CD4-positive, alpha-beta T cell (primary cell): ENCODE results near the gene DBX2. TPM values are rescaled to one million over a fixed set of nuclear protein-coding genes. Genes with fewer than 3 reads are reported as not detected.

Experiments used
- ATAC-seq: fragments of 200-7000 bp; cut with Tn5 transposase; one replicate; pipeline ENCODE4 v1.10.0; 2022; ENCODE audit warnings: mild to moderate bottlenecking; ENCODE audit not compliant: poor library complexity
- CTCF ChIA-PET: fragments of 350-600 bp; sonication (Branson Sonifier 250); formaldehyde crosslinking; loops from one replicate; lab custom pipeline; 2021; ENCODE audit warnings: antibody characterized with exemption, inconsistent platforms; lab: Charles Lee
- POLR2A ChIA-PET: fragments of 350-600 bp; sonication (Branson Sonifier 250); formaldehyde crosslinking; loops from one replicate; lab custom pipeline; 2021; ENCODE audit warnings: antibody characterized with exemption, inconsistent platforms; lab: Charles Lee
- DNase-seq, 14 experiments: peaks; one replicate each; pipeline ENCODE4 v3.0.0-alpha.2; 2013 to 2020; ENCODE audit warnings: mixed read lengths in 2 of 14
- H3K27ac ChIP-seq, 2 donors: one replicate each; pipeline versions ENCODE4 v1.5.1 to v1.7.0; 2013; ENCODE audit warnings: low read length in 2 of 2, low read depth in 1 of 2, mild to moderate bottlenecking in 1 of 2
- H3K27me3 ChIP-seq, 2 experiments: 1 replicate in 1 of 2; 2 replicates in 1 of 2; pipeline versions ENCODE4 v1.6.1 to v1.7.0; 2013; ENCODE audit warnings: low read length in 2 of 2, control low read depth in 1 of 2, mild to moderate bottlenecking in 1 of 2, moderate library complexity in 1 of 2; ENCODE audit not compliant: insufficient read depth in 2 of 2, control insufficient read depth in 1 of 2
- H3K36me3 ChIP-seq: one replicate; pipeline ENCODE4 v1.6.1; 2013; ENCODE audit warnings: low read length, control low read depth; ENCODE audit not compliant: insufficient read depth
- H3K4me1 ChIP-seq: one replicate; pipeline ENCODE4 v1.6.1; 2013; ENCODE audit warnings: low read length, control low read depth; ENCODE audit not compliant: insufficient read depth
- H3K4me3 ChIP-seq: one replicate; pipeline ENCODE4 v1.5.1; 2013; ENCODE audit warnings: mild to moderate bottlenecking, low read length, moderate library complexity
- H3K9me3 ChIP-seq, 2 experiments: 1 replicate in 1 of 2; 2 replicates in 1 of 2; pipeline versions ENCODE4 v1.6.1 to v1.7.0; 2013; ENCODE audit warnings: low read length in 2 of 2, mild to moderate bottlenecking in 2 of 2, control low read depth in 1 of 2, moderate library complexity in 1 of 2; ENCODE audit not compliant: control insufficient read depth in 1 of 2, insufficient read depth in 1 of 2
- H3K27ac Mint-ChIP-seq: one replicate; pipeline ENCODE4 v1.8.0; 2020; ENCODE audit warnings: mixed read lengths
- H3K27me3 Mint-ChIP-seq: one replicate; pipeline ENCODE4 v1.8.0; 2021; ENCODE audit warnings: mixed read lengths
- H3K36me3 Mint-ChIP-seq: one replicate; pipeline ENCODE4 v1.8.0; 2021; ENCODE audit warnings: low read depth, mixed read lengths
- H3K4me1 Mint-ChIP-seq: one replicate; pipeline ENCODE4 v1.8.0; 2021; ENCODE audit warnings: low read depth, mixed read lengths
- H3K4me3 Mint-ChIP-seq: one replicate; pipeline ENCODE4 v1.8.0; 2020; ENCODE audit warnings: mild to moderate bottlenecking, mixed read lengths
- H3K9me3 Mint-ChIP-seq: one replicate; pipeline ENCODE4 v1.8.0; 2020; ENCODE audit warnings: mixed read lengths
- CTCF ChIP-seq: fragments of 200-600 bp; IDR thresholded peaks from one replicate; pipeline ENCODE4 v1.8.0; 2022; ENCODE audit warnings: antibody characterized with exemption, mild to moderate bottlenecking
- intact Hi-C, 2 experiments: fragments of 100-400 bp; cut with DNase I in 1 of 2; cut with micrococcal nuclease in 1 of 2; formaldehyde crosslinking; loops; one replicate each; pipeline versions ENCODE4 v1.15.1 to v1.9.0; 2023 to 2025; cut with DNase I, micrococcal nuclease
- total RNA-seq, 174 experiments: library from RNA in 2 of 174; stranded (reverse) in 2 of 174; gene quantifications; one replicate each; pipeline ENCODE4 v1.2.3 and lab custom pipeline; 2021 to 2026

DBX2 gene
- total RNA-seq, 2 experiments from 2014 or later = not detected

- no peak overlapping the region for H3K4me3 Mint-ChIP-seq
- peaks cover 4 to 6% of the 10 kb centered on the region in 2 experiments for H3K27me3 ChIP-seq
- H3K9me3 ChIP-seq = no peaks in the 10 kb centered on the region
- no peaks in the 10 kb centered on the region for H3K4me1 Mint-ChIP-seq
- peaks cover 9% of the 10 kb centered on the region for H3K27me3 Mint-ChIP-seq
- ATAC-seq (no peak), DNase-seq (no peak)
- no peaks in the 10 kb centered on the region for H3K4me1 ChIP-seq
- ChIA-PET CTCF (no interaction called here), POLR2A (no interaction called here)
- no peak for TF ChIP-seq CTCF
- intact Hi-C loops = no loop called here
- H3K36me3 Mint-ChIP-seq = no peaks in the 10 kb centered on the region
- H3K4me3 ChIP-seq = no peak overlapping the region
- H3K27ac ChIP-seq = no peak overlapping the region
- no peaks in the 10 kb centered on the region for H3K36me3 ChIP-seq
- H3K27ac Mint-ChIP-seq = no peak overlapping the region
- no peaks in the 10 kb centered on the region for H3K9me3 Mint-ChIP-seq
These were observed 36.5 kb downstream of the DBX2 start for GRCh38 chr12:45014396-45014795.

GRCh38 chr12:45012749-45013148 is 38.1 kb downstream of the DBX2 start:
- Histone ChIP-seq H3K9me3 (no peaks in the 10 kb centered on the region), H3K4me1 (no peaks in the 10 kb centered on the region), H3K27ac (no peak overlapping the region), H3K27me3 (peaks cover 4 to 6% of the 10 kb centered on the region in 2 experiments), H3K36me3 (no peaks in the 10 kb centered on the region), H3K4me3 (no peak overlapping the region)
- no peaks in the 10 kb centered on the region for H3K36me3 Mint-ChIP-seq
- intact Hi-C loops = no loop called here
- no peak for TF ChIP-seq CTCF
- POLR2A ChIA-PET = no interaction called here
- H3K4me1 Mint-ChIP-seq = no peaks in the 10 kb centered on the region
- CTCF ChIA-PET = no interaction called here
- no peak overlapping the region for H3K4me3 Mint-ChIP-seq
- H3K9me3 Mint-ChIP-seq = no peaks in the 10 kb centered on the region
- H3K27ac Mint-ChIP-seq = no peak overlapping the region
- ATAC-seq (no peak), DNase-seq (no peak)
- peaks cover 11% of the 10 kb centered on the region for H3K27me3 Mint-ChIP-seq

- DNase-seq (no peak), ATAC-seq (no peak)
- Histone ChIP-seq H3K4me3 (no peak overlapping the region), H3K27ac (no peak overlapping the region), H3K4me1 (no peaks in the 10 kb centered on the region), H3K9me3 (no peaks in the 10 kb centered on the region), H3K27me3 (peaks cover 4 to 6% of the 10 kb centered on the region in 2 experiments), H3K36me3 (no peaks in the 10 kb centered on the region)
- Mint-ChIP-seq H3K9me3 (no peaks in the 10 kb centered on the region), H3K27me3 (peaks cover 10% of the 10 kb centered on the region), H3K36me3 (no peaks in the 10 kb centered on the region), H3K4me3 (no peak overlapping the region), H3K4me1 (no peaks in the 10 kb centered on the region), H3K27ac (no peak overlapping the region)
- ChIA-PET CTCF (no interaction called here), POLR2A (no interaction called here)
- intact Hi-C loops = no loop called here
- no peak for TF ChIP-seq CTCF
These were observed 40.8 kb downstream of the DBX2 start for GRCh38 chr12:45010059-45010458.
